ENCODE results near the gene ZDHHC14.

GRCh38 chr6:157706883-157707282, 325.9 kb downstream of the ZDHHC14 start:
- TF ChIP-seq, protein P1, sequence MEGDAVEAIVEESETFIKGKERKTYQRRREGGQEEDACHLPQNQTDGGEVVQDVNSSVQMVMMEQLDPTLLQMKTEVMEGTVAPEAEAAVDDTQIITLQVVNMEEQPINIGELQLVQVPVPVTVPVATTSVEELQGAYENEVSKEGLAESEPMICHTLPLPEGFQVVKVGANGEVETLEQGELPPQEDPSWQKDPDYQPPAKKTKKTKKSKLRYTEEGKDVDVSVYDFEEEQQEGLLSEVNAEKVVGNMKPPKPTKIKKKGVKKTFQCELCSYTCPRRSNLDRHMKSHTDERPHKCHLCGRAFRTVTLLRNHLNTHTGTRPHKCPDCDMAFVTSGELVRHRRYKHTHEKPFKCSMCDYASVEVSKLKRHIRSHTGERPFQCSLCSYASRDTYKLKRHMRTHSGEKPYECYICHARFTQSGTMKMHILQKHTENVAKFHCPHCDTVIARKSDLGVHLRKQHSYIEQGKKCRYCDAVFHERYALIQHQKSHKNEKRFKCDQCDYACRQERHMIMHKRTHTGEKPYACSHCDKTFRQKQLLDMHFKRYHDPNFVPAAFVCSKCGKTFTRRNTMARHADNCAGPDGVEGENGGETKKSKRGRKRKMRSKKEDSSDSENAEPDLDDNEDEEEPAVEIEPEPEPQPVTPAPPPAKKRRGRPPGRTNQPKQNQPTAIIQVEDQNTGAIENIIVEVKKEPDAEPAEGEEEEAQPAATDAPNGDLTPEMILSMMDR (IDR thresholded peaks at IDR 0.05; ENCODE audit: insufficient read depth, low read length, poor library complexity, severe bottlenecking): no peak
- no peak for TF ChIP-seq EZH2phosphoT487 (conservative IDR thresholded peaks at IDR 0.05; ENCODE audit: low read length)
